Sigmoid colon (tissue), 3 donors: ENCODE results near the gene NDUFAF3.

Experiments
- CTCF ChIP-seq, 4 experiments: fragments of 450-650 bp in 3 of 4; fragments of 200-600 bp in 1 of 4; IDR thresholded peaks; one replicate each; pipeline ENCODE4 v1.5.1; 2016 to 2019; ENCODE audit warnings: antibody characterized with exemption in 4 of 4, mild to moderate bottlenecking in 3 of 4, moderate library complexity in 2 of 4
- POLR2A ChIP-seq, 2 donors: fragments of 450-650 bp; IDR thresholded peaks; one replicate each; pipeline ENCODE4 v1.6.1; 2016; ENCODE audit warnings: antibody characterized with exemption in 2 of 2, mild to moderate bottlenecking in 2 of 2, moderate library complexity in 2 of 2

- TF ChIP-seq CTCF (IDR thresholded peaks at IDR 0.05), result no peak
- no peak for TF ChIP-seq POLR2A (IDR thresholded peaks at IDR 0.05)
Measured at GRCh38 chr3:49054344-49054862, 32.5 kb downstream of the NDUFAF3 start.
